ENCODE data around the gene TMEM132D.

DNA sequence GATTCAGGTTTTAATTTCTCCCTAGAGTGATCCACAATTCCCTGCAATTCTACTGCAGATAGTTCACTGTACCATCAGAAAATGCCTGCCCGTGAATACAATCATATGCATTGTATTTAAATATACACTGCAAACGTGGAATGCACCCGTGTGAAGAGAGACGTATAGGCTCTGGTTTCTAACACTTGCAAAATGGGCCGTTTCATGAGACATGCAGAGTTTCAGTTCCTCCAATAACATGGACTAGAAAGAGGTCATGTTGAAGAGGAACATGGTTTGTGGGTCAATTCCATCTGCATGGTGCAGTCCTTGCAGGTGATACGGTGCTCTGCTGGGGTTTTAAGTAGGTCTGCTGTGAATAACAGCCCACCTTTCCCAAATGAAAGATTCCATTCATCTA, 373.3 kb downstream of the TMEM132D start:
- TF ChIP-seq CTCF (IDR thresholded peaks at IDR 0.05) (no peak), RELA (CRISPR knock-in tag; IDR thresholded peaks at IDR 0.05; ENCODE audit: borderline replicate concordance) (no peak), NR1H2 (CRISPR knock-in tag; IDR thresholded peaks at IDR 0.05) (no peak), ZSCAN18 (CRISPR knock-in tag; IDR thresholded peaks at IDR 0.05) (no peak), SMAD3 (CRISPR knock-in tag; IDR thresholded peaks at IDR 0.05; ENCODE audit: borderline replicate concordance) (no peak), ZNF219 (CRISPR knock-in tag; IDR thresholded peaks at IDR 0.05; ENCODE audit: borderline replicate concordance) (no peak), ATF1 (CRISPR knock-in tag; IDR thresholded peaks at IDR 0.05) (no peak), TP53 (CRISPR knock-in tag; IDR thresholded peaks at IDR 0.05) (no peak)
- TF ChIP-seq, protein P1, sequence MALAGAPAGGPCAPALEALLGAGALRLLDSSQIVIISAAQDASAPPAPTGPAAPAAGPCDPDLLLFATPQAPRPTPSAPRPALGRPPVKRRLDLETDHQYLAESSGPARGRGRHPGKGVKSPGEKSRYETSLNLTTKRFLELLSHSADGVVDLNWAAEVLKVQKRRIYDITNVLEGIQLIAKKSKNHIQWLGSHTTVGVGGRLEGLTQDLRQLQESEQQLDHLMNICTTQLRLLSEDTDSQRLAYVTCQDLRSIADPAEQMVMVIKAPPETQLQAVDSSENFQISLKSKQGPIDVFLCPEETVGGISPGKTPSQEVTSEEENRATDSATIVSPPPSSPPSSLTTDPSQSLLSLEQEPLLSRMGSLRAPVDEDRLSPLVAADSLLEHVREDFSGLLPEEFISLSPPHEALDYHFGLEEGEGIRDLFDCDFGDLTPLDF (CRISPR knock-in tag; IDR thresholded peaks at IDR 0.05) = no peak
- TF ChIP-seq, protein P2, sequence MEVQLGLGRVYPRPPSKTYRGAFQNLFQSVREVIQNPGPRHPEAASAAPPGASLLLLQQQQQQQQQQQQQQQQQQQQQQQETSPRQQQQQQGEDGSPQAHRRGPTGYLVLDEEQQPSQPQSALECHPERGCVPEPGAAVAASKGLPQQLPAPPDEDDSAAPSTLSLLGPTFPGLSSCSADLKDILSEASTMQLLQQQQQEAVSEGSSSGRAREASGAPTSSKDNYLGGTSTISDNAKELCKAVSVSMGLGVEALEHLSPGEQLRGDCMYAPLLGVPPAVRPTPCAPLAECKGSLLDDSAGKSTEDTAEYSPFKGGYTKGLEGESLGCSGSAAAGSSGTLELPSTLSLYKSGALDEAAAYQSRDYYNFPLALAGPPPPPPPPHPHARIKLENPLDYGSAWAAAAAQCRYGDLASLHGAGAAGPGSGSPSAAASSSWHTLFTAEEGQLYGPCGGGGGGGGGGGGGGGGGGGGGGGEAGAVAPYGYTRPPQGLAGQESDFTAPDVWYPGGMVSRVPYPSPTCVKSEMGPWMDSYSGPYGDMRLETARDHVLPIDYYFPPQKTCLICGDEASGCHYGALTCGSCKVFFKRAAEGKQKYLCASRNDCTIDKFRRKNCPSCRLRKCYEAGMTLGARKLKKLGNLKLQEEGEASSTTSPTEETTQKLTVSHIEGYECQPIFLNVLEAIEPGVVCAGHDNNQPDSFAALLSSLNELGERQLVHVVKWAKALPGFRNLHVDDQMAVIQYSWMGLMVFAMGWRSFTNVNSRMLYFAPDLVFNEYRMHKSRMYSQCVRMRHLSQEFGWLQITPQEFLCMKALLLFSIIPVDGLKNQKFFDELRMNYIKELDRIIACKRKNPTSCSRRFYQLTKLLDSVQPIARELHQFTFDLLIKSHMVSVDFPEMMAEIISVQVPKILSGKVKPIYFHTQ (CRISPR knock-in tag; IDR thresholded peaks at IDR 0.05) = no peak

Data from WTC11 (cell line).